ENCODE results near the gene CNNM2. TPM values are rescaled to one million over a fixed set of nuclear protein-coding genes. Genes with fewer than 3 reads are reported as not detected.

CNNM2 gene
- total RNA-seq, 1 donor from 2014 or later, result 12.5 TPM

DNA sequence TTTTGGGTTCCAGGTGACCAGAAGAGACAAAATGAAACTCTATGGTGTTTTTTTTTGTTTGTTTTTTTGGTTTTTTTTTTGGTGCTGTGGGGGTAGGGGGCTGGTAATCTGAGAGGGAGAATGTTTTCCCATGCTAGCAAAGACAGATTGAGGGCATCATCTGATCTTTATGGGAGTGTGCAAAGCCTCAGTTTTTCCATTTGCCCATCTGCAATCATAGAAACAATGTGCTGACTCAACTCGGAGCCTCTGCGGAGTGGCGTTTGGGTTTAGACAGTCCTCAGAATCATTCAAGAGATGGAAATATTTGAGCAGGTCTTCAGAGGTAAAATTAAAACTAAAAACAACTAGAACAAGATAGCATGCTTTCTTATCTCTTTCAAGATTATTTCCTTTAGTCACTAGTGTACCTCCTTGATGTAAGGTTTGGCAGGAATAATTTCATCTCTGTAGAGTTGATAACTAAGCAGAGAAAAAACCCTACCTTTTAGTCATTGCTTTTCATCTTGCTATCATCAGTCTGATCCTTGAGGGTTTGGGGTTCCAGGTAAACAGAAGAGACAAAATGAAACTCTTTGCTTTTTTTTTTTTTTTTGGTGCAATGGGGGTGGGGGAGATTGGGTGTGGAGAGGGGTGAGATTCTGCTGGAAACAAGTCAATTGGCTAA is 18.0 kb downstream of the CNNM2 start:
- Mint-ChIP-seq H3K4me3 (no peak overlapping the region), H3K36me3 (peaks cover 12% of the 10 kb centered on the region), H3K27me3 (ENCODE audit: low read depth) (no peaks in the 10 kb centered on the region), H3K9me3 (peaks cover 8% of the 10 kb centered on the region), H3K4me1 (peaks cover 5% of the 10 kb centered on the region), H3K27ac (no peak overlapping the region)
- DNase-seq (ENCODE audit: low spot score in 2 of 2, unreplicated experiment in 2 of 2), result no peak
- TF ChIP-seq, protein P1, sequence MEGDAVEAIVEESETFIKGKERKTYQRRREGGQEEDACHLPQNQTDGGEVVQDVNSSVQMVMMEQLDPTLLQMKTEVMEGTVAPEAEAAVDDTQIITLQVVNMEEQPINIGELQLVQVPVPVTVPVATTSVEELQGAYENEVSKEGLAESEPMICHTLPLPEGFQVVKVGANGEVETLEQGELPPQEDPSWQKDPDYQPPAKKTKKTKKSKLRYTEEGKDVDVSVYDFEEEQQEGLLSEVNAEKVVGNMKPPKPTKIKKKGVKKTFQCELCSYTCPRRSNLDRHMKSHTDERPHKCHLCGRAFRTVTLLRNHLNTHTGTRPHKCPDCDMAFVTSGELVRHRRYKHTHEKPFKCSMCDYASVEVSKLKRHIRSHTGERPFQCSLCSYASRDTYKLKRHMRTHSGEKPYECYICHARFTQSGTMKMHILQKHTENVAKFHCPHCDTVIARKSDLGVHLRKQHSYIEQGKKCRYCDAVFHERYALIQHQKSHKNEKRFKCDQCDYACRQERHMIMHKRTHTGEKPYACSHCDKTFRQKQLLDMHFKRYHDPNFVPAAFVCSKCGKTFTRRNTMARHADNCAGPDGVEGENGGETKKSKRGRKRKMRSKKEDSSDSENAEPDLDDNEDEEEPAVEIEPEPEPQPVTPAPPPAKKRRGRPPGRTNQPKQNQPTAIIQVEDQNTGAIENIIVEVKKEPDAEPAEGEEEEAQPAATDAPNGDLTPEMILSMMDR (IDR thresholded peaks at IDR 0.05; ENCODE audit: unreplicated experiment), result no peak

DNA sequence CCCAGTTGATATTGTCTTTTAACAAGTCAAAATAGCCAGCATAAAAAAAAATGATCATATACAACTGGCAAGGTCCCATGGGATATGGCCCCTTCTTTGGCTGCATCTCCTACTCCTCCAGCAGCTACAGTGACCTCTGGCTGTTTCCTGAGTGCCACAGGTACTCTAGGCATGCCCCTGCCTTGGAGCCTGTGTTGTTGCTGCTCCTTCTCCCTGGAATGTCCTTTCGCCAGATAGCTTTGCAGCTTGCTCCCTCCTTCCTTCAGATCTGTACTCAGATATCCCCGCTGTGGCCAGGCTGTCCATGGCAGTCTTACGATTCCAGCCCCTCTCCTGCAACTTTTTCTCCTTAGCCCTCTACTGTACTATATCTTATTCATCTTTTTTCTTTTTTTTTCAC is 23.3 kb downstream of the CNNM2 start:
- Mint-ChIP-seq H3K27me3 (ENCODE audit: low read depth) (no peaks in the 10 kb centered on the region), H3K9me3 (no peaks in the 10 kb centered on the region), H3K4me3 (no peak overlapping the region), H3K36me3 (no peaks in the 10 kb centered on the region), H3K4me1 (peaks cover 14% of the 10 kb centered on the region), H3K27ac (no peak overlapping the region)
- TF ChIP-seq, protein P1 (IDR thresholded peaks at IDR 0.05; ENCODE audit: unreplicated experiment), result no peak
- no peak for DNase-seq (ENCODE audit: low spot score in 2 of 2, unreplicated experiment in 2 of 2)

DNA sequence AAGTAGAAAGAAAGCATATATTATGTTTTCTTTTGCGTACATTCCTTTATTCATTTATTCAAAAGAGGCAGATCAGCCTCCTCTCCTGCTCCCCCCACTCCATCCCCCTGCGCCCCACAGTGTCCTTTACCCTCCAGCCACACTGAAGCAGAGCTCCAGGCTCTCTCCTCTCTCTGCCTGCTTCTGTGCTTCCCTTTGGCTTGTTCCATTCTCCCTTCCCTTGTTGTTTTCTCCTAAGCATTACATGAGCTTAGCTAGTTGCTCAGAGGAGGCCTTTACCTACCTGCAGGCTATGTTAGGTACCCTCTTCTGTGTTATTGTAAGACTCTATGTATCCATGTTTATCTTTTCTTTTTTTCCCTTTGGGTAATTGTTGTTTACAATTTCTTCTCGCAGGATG is 27.4 kb downstream of the CNNM2 start:
- Mint-ChIP-seq H3K36me3 (no peaks in the 10 kb centered on the region), H3K4me1 (peaks cover 18% of the 10 kb centered on the region), H3K27ac (no peak overlapping the region), H3K4me3 (no peak overlapping the region), H3K27me3 (ENCODE audit: low read depth) (no peaks in the 10 kb centered on the region), H3K9me3 (no peaks in the 10 kb centered on the region)
- TF ChIP-seq, protein P1 (IDR thresholded peaks at IDR 0.05; ENCODE audit: unreplicated experiment), result no peak
- DNase-seq (ENCODE audit: low spot score in 2 of 2, unreplicated experiment in 2 of 2), result no peak

DNA sequence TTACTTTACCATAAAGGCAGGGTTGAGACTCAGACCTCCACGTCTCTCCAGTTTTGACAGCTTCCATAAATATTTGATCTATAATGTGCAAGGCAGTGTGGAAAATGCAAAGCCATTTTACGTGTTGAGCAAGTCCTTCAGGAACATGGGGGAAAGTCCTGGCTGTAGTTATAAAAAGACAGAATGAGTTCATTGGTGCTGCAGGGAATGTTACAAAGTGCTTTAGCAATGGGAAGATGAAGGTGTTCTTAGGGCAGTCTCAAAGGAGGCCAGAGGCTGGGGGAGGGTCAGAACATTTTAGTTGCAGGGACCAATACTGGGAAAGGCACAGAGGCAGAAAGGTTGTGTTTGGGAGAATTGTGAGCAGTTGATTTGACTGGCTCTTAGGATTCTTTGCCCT is 27.9 kb downstream of the CNNM2 start:
- no peak overlapping the region for H3K27ac Mint-ChIP-seq
- peaks cover 18% of the 10 kb centered on the region for H3K4me1 Mint-ChIP-seq
- no peak for DNase-seq (ENCODE audit: low spot score in 2 of 2, unreplicated experiment in 2 of 2)
- no peaks in the 10 kb centered on the region for H3K9me3 Mint-ChIP-seq
- TF ChIP-seq, protein P1 (IDR thresholded peaks at IDR 0.05; ENCODE audit: unreplicated experiment), result no peak
- no peaks in the 10 kb centered on the region for H3K36me3 Mint-ChIP-seq
- H3K27me3 Mint-ChIP-seq (ENCODE audit: low read depth), result no peaks in the 10 kb centered on the region
- no peak overlapping the region for H3K4me3 Mint-ChIP-seq

DNA sequence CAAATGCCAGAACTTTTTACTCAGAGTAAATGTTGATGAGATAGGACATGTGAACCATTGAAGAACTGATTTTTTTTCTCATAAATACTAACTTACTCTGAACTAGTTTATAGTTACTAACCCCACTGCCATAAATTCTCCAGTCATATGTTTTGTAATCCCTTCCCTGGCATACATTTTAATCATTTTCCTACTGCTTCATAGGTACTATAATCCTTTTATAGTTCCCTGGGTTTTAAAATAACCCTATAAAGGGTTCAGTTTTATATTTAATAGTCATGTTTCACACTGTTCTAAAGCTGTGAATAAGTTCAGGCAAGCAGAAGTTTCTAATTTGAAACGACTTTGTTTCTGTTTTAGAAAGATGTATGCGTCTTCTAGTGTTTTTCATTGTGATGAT is 28.9 kb downstream of the CNNM2 start:
- no peaks in the 10 kb centered on the region for H3K9me3 Mint-ChIP-seq
- TF ChIP-seq, protein P1 (IDR thresholded peaks at IDR 0.05; ENCODE audit: unreplicated experiment), result no peak

More for the DNA sequence above, 28.9 kb downstream of the CNNM2 start:
- Mint-ChIP-seq H3K36me3 (no peaks in the 10 kb centered on the region), H3K27me3 (ENCODE audit: low read depth) (no peaks in the 10 kb centered on the region), H3K4me3 (no peak overlapping the region), H3K4me1 (peaks cover 18% of the 10 kb centered on the region), H3K27ac (no peak overlapping the region)
- no peak for DNase-seq (ENCODE audit: low spot score in 2 of 2, unreplicated experiment in 2 of 2)
